RWPE2 (cell line): ENCODE results near the gene KIRREL3.
"Not testable (repeated sequence)": the region's sequence is repeated elsewhere in the genome, so short reads cannot be mapped to it uniquely, and the experiment has no call there.

Experiments
- ATAC-seq: fragments of 200-7000 bp; cut with Tn5 transposase; 3 replicates; pipeline ENCODE4 v1.9.1; 2021; ENCODE audit warnings: low read depth
- DNase-seq: peaks from one replicate; pipeline ENCODE4 v3.0.0-alpha.2; 2020; ENCODE audit warnings: low spot score
- H3K27ac ChIP-seq: fragments of 450-650 bp; 2 replicates; pipeline ENCODE4 v1.5.1; 2017; ENCODE audit warnings: mild to moderate bottlenecking; ENCODE audit not compliant: poor library complexity, severe bottlenecking
- H3K27me3 ChIP-seq: fragments of 250-450 bp; sonication (Bioruptor Pico); 2 replicates; pipeline ENCODE4 v1.5.1; 2021; ENCODE audit warnings: mild to moderate bottlenecking, moderate library complexity; ENCODE audit not compliant: insufficient read depth, poor library complexity, severe bottlenecking
- H3K36me3 ChIP-seq: fragments of 250-450 bp; sonication (Bioruptor Pico); 2 replicates; pipeline ENCODE4 v1.5.1; 2020; ENCODE audit warnings: low read depth, mild to moderate bottlenecking, moderate library complexity
- H3K4me1 ChIP-seq: fragments of 250-450 bp; sonication (Bioruptor Pico); 2 replicates; pipeline ENCODE4 v1.5.1; 2021; ENCODE audit warnings: mild to moderate bottlenecking, moderate library complexity; ENCODE audit not compliant: insufficient read depth, poor library complexity, severe bottlenecking
- H3K4me3 ChIP-seq: fragments of 250-450 bp; sonication (Bioruptor Pico); 2 replicates; pipeline ENCODE4 v1.5.1; 2021; ENCODE audit warnings: mild to moderate bottlenecking, moderate library complexity; ENCODE audit not compliant: severe bottlenecking
- H3K9me3 ChIP-seq: fragments of 250-450 bp; sonication (Bioruptor Pico); 2 replicates; pipeline ENCODE4 v1.5.1; 2021; ENCODE audit warnings: mild to moderate bottlenecking, moderate library complexity; ENCODE audit not compliant: severe bottlenecking
- TF ChIP-seq, protein P1 (sequence below): fragments of 450-650 bp; IDR thresholded peaks from one replicate; pipeline ENCODE4 v1.5.1; 2017; ENCODE audit warnings: mild to moderate bottlenecking, moderate library complexity; ENCODE audit not compliant: poor library complexity, severe bottlenecking

Gene KIRREL3

DNA sequence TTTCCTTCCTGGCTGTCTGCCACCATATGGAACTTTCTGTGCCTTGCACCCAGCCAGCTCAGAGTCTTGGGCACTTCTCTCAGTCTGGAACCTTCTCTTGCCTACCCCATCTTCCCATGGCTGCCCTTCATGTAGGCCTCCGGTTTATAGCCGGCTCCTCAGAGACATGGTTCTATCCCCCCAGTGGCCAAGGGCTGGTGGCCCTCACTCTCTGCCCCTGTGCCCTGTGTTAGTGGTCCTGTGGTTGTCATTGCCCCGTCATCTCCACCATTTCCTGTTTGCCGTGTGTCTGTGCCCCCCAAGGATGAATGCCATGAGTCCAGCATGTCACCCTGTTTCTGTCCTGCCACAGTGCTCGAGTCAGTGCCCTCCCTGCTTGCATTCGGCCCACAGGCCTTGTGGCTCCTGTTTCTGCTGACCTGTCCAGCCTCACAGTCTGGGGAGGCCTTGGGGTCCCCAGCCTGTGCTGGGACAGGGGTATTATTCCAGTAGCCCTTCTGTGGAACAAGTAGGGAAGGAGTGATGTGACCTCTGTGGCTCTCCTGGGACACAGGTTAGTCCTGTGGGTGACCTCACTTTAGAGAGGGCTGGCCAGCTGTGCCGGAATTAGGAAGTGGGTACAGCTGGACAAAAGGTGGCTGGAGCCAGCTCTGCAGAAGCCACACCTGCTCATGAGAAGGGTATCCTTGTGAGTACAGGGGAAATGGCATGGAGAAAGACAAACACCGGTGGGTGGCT lies 614.4 kb downstream of the KIRREL3 start:
- ATAC-seq = no peak
- Histone ChIP-seq H3K27me3 (no peaks in the 10 kb centered on the region), H3K36me3 (no peaks in the 10 kb centered on the region), H3K4me3 (no peak overlapping the region), H3K4me1 (peaks cover 31% of the 10 kb centered on the region), H3K27ac (peak overlapping the region; percentile 65), H3K9me3 (no peaks in the 10 kb centered on the region)
- no peak for DNase-seq
- TF ChIP-seq, protein P1, sequence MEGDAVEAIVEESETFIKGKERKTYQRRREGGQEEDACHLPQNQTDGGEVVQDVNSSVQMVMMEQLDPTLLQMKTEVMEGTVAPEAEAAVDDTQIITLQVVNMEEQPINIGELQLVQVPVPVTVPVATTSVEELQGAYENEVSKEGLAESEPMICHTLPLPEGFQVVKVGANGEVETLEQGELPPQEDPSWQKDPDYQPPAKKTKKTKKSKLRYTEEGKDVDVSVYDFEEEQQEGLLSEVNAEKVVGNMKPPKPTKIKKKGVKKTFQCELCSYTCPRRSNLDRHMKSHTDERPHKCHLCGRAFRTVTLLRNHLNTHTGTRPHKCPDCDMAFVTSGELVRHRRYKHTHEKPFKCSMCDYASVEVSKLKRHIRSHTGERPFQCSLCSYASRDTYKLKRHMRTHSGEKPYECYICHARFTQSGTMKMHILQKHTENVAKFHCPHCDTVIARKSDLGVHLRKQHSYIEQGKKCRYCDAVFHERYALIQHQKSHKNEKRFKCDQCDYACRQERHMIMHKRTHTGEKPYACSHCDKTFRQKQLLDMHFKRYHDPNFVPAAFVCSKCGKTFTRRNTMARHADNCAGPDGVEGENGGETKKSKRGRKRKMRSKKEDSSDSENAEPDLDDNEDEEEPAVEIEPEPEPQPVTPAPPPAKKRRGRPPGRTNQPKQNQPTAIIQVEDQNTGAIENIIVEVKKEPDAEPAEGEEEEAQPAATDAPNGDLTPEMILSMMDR = no peak

DNA sequence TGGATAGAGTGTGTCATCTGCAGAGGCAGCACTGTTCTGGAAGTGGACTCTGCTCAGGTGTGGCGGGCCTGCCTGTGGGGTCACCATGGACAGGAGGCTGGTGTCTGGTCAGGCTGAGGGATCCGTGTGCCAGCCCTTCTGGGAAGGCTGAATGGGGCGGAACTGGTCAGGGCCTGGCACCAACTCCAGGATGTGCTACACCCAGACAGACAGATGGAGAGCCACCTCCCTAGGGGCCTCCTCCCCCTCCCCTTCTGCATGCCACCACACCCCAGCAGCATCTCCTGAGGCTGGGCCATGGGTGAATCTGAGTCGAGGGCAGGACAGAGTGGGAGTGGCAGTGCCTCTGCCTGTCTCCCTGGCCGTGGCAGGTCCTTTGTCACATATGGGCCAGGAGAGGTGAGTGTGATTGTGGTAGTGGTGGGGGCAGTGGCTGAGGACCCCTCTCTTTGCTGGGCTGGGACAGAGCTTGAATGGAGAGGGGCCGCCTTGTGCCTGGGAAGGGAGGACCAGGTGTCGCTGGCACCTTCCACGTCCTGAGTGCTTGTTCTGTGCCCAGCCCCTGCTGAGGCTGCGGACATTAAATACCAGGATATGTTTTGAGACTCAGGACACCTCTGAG lies 616.0 kb downstream of the KIRREL3 start:
- ATAC-seq (0 out of 3 replicates have a peak, but pooled peaks have one; percentile 16), DNase-seq (no peak)

DNA sequence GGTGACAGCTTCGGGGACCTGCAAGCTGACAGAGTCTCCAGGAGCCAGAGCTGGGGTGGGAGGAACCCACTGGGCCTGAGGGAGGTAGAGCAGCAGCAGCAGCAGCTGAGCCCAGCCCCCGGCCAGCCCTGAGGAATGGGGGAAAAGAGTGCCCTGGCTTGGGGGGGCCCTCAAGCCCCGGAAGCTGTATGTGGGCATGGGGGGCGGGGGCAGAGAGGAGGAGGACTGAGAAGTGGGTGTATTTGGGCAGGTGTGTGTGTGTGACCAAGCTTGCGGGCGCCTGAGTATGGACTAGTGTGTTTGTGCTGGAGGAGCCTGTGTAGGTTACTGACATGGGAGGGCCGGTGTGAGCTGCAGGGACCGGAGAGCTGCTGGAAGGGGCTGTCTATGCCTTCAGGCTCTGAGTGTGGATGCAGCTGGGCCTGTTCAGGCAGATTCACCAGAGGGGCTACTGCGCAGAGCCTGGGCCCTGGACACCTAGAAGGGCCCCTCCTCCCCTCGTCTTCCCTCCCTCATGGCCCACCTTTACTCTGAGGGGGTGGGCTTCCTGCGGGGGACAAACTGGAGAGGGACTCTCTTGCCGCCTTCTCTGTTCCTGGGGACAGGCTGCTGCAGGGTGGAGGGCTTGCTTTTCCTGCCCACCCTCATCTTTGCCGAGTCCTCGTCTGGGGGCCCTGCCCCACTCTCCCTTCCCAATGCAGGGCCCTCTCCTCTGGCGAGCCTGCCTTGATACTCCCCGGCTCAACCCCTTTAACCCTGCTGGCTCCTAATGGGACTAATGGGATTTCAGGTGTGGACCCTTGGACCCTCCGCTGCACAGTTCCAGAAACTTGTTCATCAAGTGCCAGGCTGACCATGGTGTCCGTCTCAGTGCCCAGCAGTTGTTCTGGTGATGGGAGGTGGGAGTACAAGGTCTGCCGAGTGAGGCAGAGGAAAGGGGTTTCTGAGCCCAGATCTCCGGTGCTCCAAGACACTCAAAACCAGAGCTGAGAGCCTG lies 616.9 kb downstream of the KIRREL3 start:
- no peak for DNase-seq
- peaks cover 30% of the 10 kb centered on the region for H3K4me1 ChIP-seq
- H3K27ac ChIP-seq = peak overlapping the region; percentile 65
- no peaks in the 10 kb centered on the region for H3K36me3 ChIP-seq
- H3K9me3 ChIP-seq = no peaks in the 10 kb centered on the region
- H3K4me3 ChIP-seq = no peak overlapping the region
- no peaks in the 10 kb centered on the region for H3K27me3 ChIP-seq
- ATAC-seq = no peak
- TF ChIP-seq, protein P1 = no peak

More for the DNA sequence above, 616.0 kb downstream of the KIRREL3 start:
- TF ChIP-seq, protein P1 = no peak
- Histone ChIP-seq H3K4me3 (no peak overlapping the region), H3K36me3 (no peaks in the 10 kb centered on the region), H3K27me3 (no peaks in the 10 kb centered on the region), H3K27ac (peak overlapping the region; percentile 65), H3K4me1 (peaks cover 30% of the 10 kb centered on the region), H3K9me3 (no peaks in the 10 kb centered on the region)

DNA sequence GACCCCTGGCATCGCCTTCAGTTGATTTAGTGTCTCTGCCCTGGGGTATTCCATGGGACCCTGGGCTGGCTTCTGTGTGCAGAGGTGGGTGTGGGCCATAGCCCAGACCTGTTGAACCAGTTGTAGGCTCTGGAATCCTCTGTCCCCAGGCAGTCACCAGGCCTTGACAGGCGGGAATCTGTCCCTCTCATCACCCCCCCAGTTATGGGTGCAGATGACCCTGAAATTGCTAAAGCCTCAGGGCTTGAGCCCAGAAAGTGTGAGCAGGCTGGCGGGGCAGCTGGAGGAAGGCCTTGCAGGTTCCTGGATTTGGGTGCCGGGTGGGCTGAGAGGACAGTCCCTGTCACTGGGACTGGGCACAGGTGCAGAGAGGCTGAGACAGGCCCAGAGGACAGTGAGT lies 617.9 kb downstream of the KIRREL3 start:
- DNase-seq, H3K27me3 ChIP-seq, H3K4me3 ChIP-seq, H3K9me3 ChIP-seq, H3K27ac ChIP-seq, ATAC-seq, H3K36me3 ChIP-seq: not testable (repeated sequence)
- H3K4me1 ChIP-seq = peaks cover 24% of the 10 kb centered on the region

DNA sequence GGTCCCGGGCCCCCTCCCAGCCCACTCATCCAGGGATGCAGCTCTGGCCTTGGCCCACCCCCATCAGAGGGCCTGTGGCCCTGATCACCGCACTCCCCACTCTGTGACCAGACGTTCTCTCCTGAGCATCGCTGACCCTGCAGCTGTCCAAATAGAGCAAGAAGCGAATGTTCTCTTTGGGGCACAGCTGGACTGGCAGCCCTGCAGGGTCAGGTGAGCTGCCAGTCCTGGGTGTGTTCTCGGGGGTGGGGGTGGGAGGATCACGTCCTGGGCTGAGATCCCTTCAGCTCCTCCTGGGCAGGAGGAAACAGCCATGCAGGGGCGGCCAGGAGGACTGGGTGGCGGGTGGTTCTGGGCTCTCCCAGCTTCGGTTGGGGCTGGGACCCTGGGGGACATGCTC lies 618.6 kb downstream of the KIRREL3 start:
- DNase-seq, H3K9me3 ChIP-seq, H3K4me3 ChIP-seq, H3K27me3 ChIP-seq, H3K36me3 ChIP-seq, H3K27ac ChIP-seq: not testable (repeated sequence)
- H3K4me1 ChIP-seq = peaks cover 17% of the 10 kb centered on the region
- peak; percentile 14; the same call in 1 of the 3 replicates for ATAC-seq
